IMR-90 (cell line): Measurements from ENCODE around the gene ZNF26. TPM values are rescaled to one million over a fixed set of nuclear protein-coding genes. Genes with fewer than 3 reads are reported as not detected.

Source experiments
- ATAC-seq: fragments of 200-7000 bp; cut with Tn5 transposase; 2 replicates; pipeline ENCODE4 v1.9.1; 2020; ENCODE audit warnings: low read depth, mild to moderate bottlenecking, moderate library complexity
- BruUV-seq: library from RNA; stranded (reverse); fragments of 400-500 nt; replicated peaks from 2 replicates; lab custom pipeline; 2021; lab: Mats Ljungman, UMichigan
- CTCF ChIA-PET: fragments of 300-600 bp; formaldehyde crosslinking; extraction: SDS; loops from one replicate; lab custom pipeline; 2021; ENCODE audit warnings: antibody characterized with exemption; lab: Yijun Ruan, JAX
- POLR2A ChIA-PET: fragments of 300-600 bp; sonication (Branson Sonifier 250); formaldehyde crosslinking; loops from one replicate; lab custom pipeline; 2022; ENCODE audit warnings: antibody characterized with exemption; ENCODE audit not compliant: unreplicated experiment; lab: Charles Lee
- DNase-seq: peaks from one replicate; pipeline ENCODE4 v3.0.0; 2013
- H2AFZ ChIP-seq: replicated peaks from 2 replicates; pipeline ENCODE3; 2013; ENCODE audit warnings: low read length, mild to moderate bottlenecking; ENCODE audit not compliant: poor library complexity
- H2AK5ac ChIP-seq: 2 replicates; pipeline ENCODE4 v1.6.1; 2013; ENCODE audit warnings: low read depth, low read length, inconsistent platforms
- H2AK9ac ChIP-seq: replicated peaks from 2 replicates; pipeline ENCODE3; 2013; ENCODE audit warnings: mild to moderate bottlenecking, low read depth, low read length, moderate library complexity; ENCODE audit not compliant: poor library complexity
- H2BK120ac ChIP-seq: 2 replicates; pipeline ENCODE4 v1.6.1; 2013; ENCODE audit warnings: low read depth, low read length, inconsistent platforms
- H2BK15ac ChIP-seq: 3 replicates; pipeline ENCODE4 v1.6.1; 2013; ENCODE audit warnings: low read depth, low read length, inconsistent platforms
- H2BK20ac ChIP-seq: 2 replicates; pipeline ENCODE4 v1.6.1; 2013; ENCODE audit warnings: low read depth, mild to moderate bottlenecking, inconsistent platforms, low read length, moderate library complexity
- H2BK5ac ChIP-seq: 2 replicates; pipeline ENCODE4 v1.6.1; 2013; ENCODE audit warnings: mild to moderate bottlenecking, low read depth, low read length, inconsistent platforms; ENCODE audit not compliant: poor library complexity, severe bottlenecking
- H3K14ac ChIP-seq: replicated peaks from 2 replicates; pipeline ENCODE4 v1.6.1; 2013; ENCODE audit warnings: low read depth, low read length, inconsistent platforms
- H3K18ac ChIP-seq: 2 replicates; pipeline ENCODE4 v1.6.1; 2013; ENCODE audit warnings: low read depth, low read length, control low read depth
- H3K23ac ChIP-seq: 2 replicates; pipeline ENCODE4 v1.6.1; 2013; ENCODE audit warnings: low read depth, low read length, inconsistent platforms
- H3K27ac ChIP-seq: 2 replicates; pipeline ENCODE4 v1.5.1; 2013; ENCODE audit warnings: mild to moderate bottlenecking, control low read depth, low read length; ENCODE audit not compliant: insufficient read depth
- H3K27me3 ChIP-seq: 2 replicates; pipeline ENCODE4 v1.6.1; 2013; ENCODE audit warnings: low read length; ENCODE audit not compliant: control insufficient read depth, insufficient read depth
- H3K36me3 ChIP-seq: 2 replicates; pipeline ENCODE4 v1.6.1; 2013; ENCODE audit warnings: low read length, mixed read lengths; ENCODE audit not compliant: control insufficient read depth, insufficient read depth
- H3K4ac ChIP-seq: 2 replicates; pipeline ENCODE4 v1.6.1; 2013; ENCODE audit warnings: low read depth, low read length, inconsistent platforms
- H3K4me1 ChIP-seq: 2 replicates; pipeline ENCODE4 v1.6.1; 2013; ENCODE audit warnings: low read length, mixed read lengths; ENCODE audit not compliant: control insufficient read depth, insufficient read depth
- H3K4me2 ChIP-seq: 2 replicates; pipeline ENCODE4 v1.6.1; 2013; ENCODE audit warnings: low read depth, mild to moderate bottlenecking, control low read depth, low read length, moderate library complexity
- H3K4me3 ChIP-seq: 2 replicates; pipeline ENCODE4 v1.5.1; 2013; ENCODE audit warnings: low read depth, mild to moderate bottlenecking, control low read depth, low read length, moderate library complexity; ENCODE audit not compliant: insufficient read depth
- H3K56ac ChIP-seq: 2 replicates; pipeline ENCODE4 v1.6.1; 2013; ENCODE audit warnings: low read length, inconsistent platforms; ENCODE audit not compliant: insufficient read depth; ENCODE audit errors: extremely low read depth
- H3K79me1 ChIP-seq, 2 experiments: 2 replicates each; pipeline ENCODE4 v1.6.1; 2013; ENCODE audit warnings: low read length in 2 of 2, inconsistent platforms in 1 of 2, low read depth in 1 of 2
- H3K9ac ChIP-seq: 2 replicates; pipeline ENCODE4 v1.6.1; 2013; ENCODE audit warnings: low read depth, low read length, control low read depth
- H3K9me1 ChIP-seq: 2 replicates; pipeline ENCODE4 v1.6.1; 2013; ENCODE audit warnings: low read length, inconsistent platforms; ENCODE audit not compliant: insufficient read depth
- H3K9me3 ChIP-seq: 2 replicates; pipeline ENCODE4 v1.6.1; 2013; ENCODE audit warnings: low read length; ENCODE audit not compliant: control insufficient read depth, insufficient read depth
- H4K20me1 ChIP-seq: 2 replicates; pipeline ENCODE4 v1.6.1; 2013; ENCODE audit warnings: low read length, inconsistent platforms; ENCODE audit not compliant: insufficient read depth
- H4K5ac ChIP-seq: 2 replicates; pipeline ENCODE4 v1.6.1; 2013; ENCODE audit warnings: mild to moderate bottlenecking, low read depth, low read length, control low read depth
- H4K8ac ChIP-seq, 2 experiments: 2 replicates each; pipeline ENCODE4 v1.6.1; 2013; ENCODE audit warnings: low read depth in 2 of 2, low read length in 2 of 2, control low read depth in 1 of 2, inconsistent platforms in 1 of 2
- H4K91ac ChIP-seq: 2 replicates; pipeline ENCODE4 v1.6.1; 2013; ENCODE audit warnings: low read depth, low read length, inconsistent platforms; ENCODE audit not compliant: insufficient read depth
- CHD1 ChIP-seq: IDR thresholded peaks from 2 replicates; pipeline ENCODE4 v1.6.1; 2012; ENCODE audit warnings: low read depth, low read length, improper control_type of control experiment
- NFE2L2 ChIP-seq: fragments of 150-350 bp; IDR thresholded peaks from 2 replicates; pipeline ENCODE4 v1.6.1; 2016; ENCODE audit warnings: low read depth, mild to moderate bottlenecking, low read length
- POLR2A ChIP-seq: IDR thresholded peaks from 2 replicates; pipeline ENCODE4 v1.6.1; 2012; ENCODE audit warnings: mild to moderate bottlenecking, low read depth, low read length
- RAD21 ChIP-seq: IDR thresholded peaks from 2 replicates; pipeline ENCODE4 v1.6.1; 2012; ENCODE audit warnings: low read length, improper control_type of control experiment
- WGBS, 2 experiments: methylation state at CpG; one replicate each; pipeline versions ENCODE4 v1.1.5 to v1.1.7; 2013; ENCODE audit warnings: missing lambda C conversion rate in 2 of 2; ENCODE audit not compliant: insufficient read length in 1 of 2; ENCODE audit errors: extremely low coverage in 2 of 2; 5-methylcytosine and 5-hydroxymethylcytosine counted together
- dilution Hi-C: fragments of 300-500 bp; cut with HindIII; formaldehyde crosslinking; loops from one replicate; pipeline ENCODE4 v1.14.3; 2018; ENCODE audit warnings: low sequenced_read_pairs; ENCODE audit not compliant: unreplicated experiment
- in situ Hi-C: fragments of 300-500 bp; cut with MboI; formaldehyde crosslinking; loops from 3 replicates; pipeline ENCODE4 v1.14.3; 2019; ENCODE audit warnings: low sequenced_read_pairs, inconsistent platforms, mixed read lengths
- intact Hi-C: fragments of 100-400 bp; cut with micrococcal nuclease; formaldehyde crosslinking; loops from 2 replicates; pipeline ENCODE4 v1.10.0; 2022
- polyA plus RNA-seq, 3 experiments: library from polyadenylated mRNA; depleted of rRNA; stranded (reverse); fragments of >200 nt; gene quantifications; 2 replicates each; pipeline ENCODE4 v1.2.3, GENCODE V29; 2012; ENCODE audit warnings: low replicate concordance in 1 of 3
- total RNA-seq: library from RNA; depleted of rRNA; stranded (reverse); fragments of >200 nt; gene quantifications from 2 replicates; pipeline ENCODE4 v1.2.3, GENCODE V29; 2012
- TF ChIP-seq, protein P1 (sequence below): conservative IDR thresholded peaks from 2 replicates; pipeline ENCODE4 v1.5.1; 2012; ENCODE audit warnings: mild to moderate bottlenecking, low read depth, low read length, improper control_type of control experiment

ZNF26 gene
- total and polyA plus RNA-seq, 2 of the 4 experiments (the other 2 are of a cell fraction): 6.3 to 11.8 TPM

DNA sequence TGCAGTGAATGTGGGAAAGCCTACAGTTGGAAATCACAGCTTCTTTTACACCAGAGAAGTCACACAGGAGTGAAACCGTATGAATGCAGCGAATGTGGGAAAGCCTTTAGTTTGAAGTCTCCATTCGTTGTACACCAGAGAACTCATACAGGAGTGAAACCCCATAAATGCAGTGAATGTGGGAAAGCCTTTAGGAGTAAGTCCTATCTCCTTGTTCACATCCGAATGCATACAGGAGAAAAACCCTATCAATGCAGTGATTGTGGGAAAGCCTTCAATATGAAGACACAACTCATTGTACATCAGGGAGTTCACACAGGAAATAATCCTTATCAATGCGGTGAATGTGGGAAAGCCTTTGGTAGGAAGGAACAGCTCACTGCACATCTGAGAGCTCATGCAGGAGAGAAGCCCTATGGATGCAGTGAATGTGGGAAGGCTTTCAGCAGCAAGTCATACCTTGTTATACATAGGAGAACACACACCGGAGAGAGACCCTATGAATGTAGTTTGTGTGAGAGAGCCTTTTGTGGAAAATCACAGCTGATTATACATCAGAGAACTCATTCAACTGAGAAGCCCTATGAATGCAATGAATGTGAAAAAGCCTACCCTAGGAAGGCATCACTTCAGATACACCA, 24.6 kb downstream of the ZNF26 start:
- intact Hi-C loops (no loop called here), in situ Hi-C loops (no loop called here), dilution Hi-C loops (no loop called here)
- Histone ChIP-seq H3K9me1 (no peaks in the 10 kb centered on the region), H3K27me3 (no peaks in the 10 kb centered on the region), H4K20me1 (no peaks in the 10 kb centered on the region), H3K4me1 (no peaks in the 10 kb centered on the region), H2AFZ (no peak overlapping the region), H2AK9ac (no peak overlapping the region), H2AK5ac (no peak overlapping the region), H3K79me1 (peaks cover 0 to 15% of the 10 kb centered on the region in 2 experiments; a peak in 2 of 4 replicates), H3K56ac (no peak overlapping the region), H3K23ac (no peak overlapping the region), H3K9me3 (peaks cover 76% of the 10 kb centered on the region), H3K4me3 (no peak overlapping the region), H4K5ac (no peak overlapping the region), H3K18ac (no peak overlapping the region), H2BK15ac (no peak overlapping the region), H3K27ac (no peak overlapping the region), H3K4me2 (no peak overlapping the region), H3K4ac (no peak overlapping the region), H2BK120ac (no peak overlapping the region), H3K36me3 (peaks cover 52% of the 10 kb centered on the region), H2BK20ac (no peak overlapping the region), H2BK5ac (no peak overlapping the region), H3K9ac (no peak overlapping the region), H3K14ac (no peak overlapping the region), H4K8ac (no peak overlapping the region), H4K91ac (no peak overlapping the region)
- ATAC-seq (no peak), DNase-seq (no peak)
- POLR2A ChIA-PET: no interaction called here
- WGBS, 2 experiments: no CpG with 5 or more reads among the region's 6 CpGs
- TF ChIP-seq POLR2A (no peak), NFE2L2 (no peak), RAD21 (no peak), CHD1 (no peak)
- TF ChIP-seq, protein P1, sequence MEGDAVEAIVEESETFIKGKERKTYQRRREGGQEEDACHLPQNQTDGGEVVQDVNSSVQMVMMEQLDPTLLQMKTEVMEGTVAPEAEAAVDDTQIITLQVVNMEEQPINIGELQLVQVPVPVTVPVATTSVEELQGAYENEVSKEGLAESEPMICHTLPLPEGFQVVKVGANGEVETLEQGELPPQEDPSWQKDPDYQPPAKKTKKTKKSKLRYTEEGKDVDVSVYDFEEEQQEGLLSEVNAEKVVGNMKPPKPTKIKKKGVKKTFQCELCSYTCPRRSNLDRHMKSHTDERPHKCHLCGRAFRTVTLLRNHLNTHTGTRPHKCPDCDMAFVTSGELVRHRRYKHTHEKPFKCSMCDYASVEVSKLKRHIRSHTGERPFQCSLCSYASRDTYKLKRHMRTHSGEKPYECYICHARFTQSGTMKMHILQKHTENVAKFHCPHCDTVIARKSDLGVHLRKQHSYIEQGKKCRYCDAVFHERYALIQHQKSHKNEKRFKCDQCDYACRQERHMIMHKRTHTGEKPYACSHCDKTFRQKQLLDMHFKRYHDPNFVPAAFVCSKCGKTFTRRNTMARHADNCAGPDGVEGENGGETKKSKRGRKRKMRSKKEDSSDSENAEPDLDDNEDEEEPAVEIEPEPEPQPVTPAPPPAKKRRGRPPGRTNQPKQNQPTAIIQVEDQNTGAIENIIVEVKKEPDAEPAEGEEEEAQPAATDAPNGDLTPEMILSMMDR: no peak
- CTCF ChIA-PET: no interaction called here
- BruUV-seq: no TSS peak
